ENCODE measurements around the gene KCNK16. TPM values are rescaled to one million over a fixed set of nuclear protein-coding genes. Genes with fewer than 3 reads are reported as not detected.
A peak's percentile ranks its signal among the peaks of the same experiment; 100 is the strongest.

KCNK16 gene
- total RNA-seq, 2 experiments from 2014 or later = not detected

GRCh38 chr6:39350723-39351505, 28.4 kb upstream of the KCNK16 start:
- no peak overlapping the region for H3K27ac Mint-ChIP-seq
- Histone ChIP-seq H3K4me1 (ENCODE audit: insufficient read depth, low read length) (no peaks in the 10 kb centered on the region), H3K36me3 (ENCODE audit: insufficient read depth, low read length) (no peaks in the 10 kb centered on the region), H3K27me3 (ENCODE audit: control insufficient read depth in 1 of 2, insufficient read depth in 2 of 2, low read length in 2 of 2) (no peaks in the 10 kb centered on the region), H3K9me3 (ENCODE audit: control insufficient read depth in 1 of 2, insufficient read depth in 1 of 2, low read length in 2 of 2) (no peaks in the 10 kb centered on the region), H3K4me3 (ENCODE audit: low read length) (no peak overlapping the region), H3K27ac (ENCODE audit: low read depth in 1 of 2, low read length in 2 of 2) (no peak overlapping the region)
- ATAC-seq (ENCODE audit: poor library complexity) (no peak), DNase-seq (no peak)
- CTCF ChIA-PET = no interaction called here
- intact Hi-C loops (cut with DNase I, micrococcal nuclease) = loop anchor here in 1 of 2 experiments (10.0 kb wide), 1 partner anchor 954 kb away; no protein-coding TSS in a partner anchor
- H3K9me3 Mint-ChIP-seq = no peaks in the 10 kb centered on the region
- H3K27me3 Mint-ChIP-seq = peaks cover 5% of the 10 kb centered on the region
- H3K4me3 Mint-ChIP-seq = no peak overlapping the region
- H3K4me1 Mint-ChIP-seq (ENCODE audit: low read depth) = no peaks in the 10 kb centered on the region
- H3K36me3 Mint-ChIP-seq (ENCODE audit: low read depth) = no peaks in the 10 kb centered on the region
- POLR2A ChIA-PET = no interaction called here
- TF ChIP-seq, protein P1, sequence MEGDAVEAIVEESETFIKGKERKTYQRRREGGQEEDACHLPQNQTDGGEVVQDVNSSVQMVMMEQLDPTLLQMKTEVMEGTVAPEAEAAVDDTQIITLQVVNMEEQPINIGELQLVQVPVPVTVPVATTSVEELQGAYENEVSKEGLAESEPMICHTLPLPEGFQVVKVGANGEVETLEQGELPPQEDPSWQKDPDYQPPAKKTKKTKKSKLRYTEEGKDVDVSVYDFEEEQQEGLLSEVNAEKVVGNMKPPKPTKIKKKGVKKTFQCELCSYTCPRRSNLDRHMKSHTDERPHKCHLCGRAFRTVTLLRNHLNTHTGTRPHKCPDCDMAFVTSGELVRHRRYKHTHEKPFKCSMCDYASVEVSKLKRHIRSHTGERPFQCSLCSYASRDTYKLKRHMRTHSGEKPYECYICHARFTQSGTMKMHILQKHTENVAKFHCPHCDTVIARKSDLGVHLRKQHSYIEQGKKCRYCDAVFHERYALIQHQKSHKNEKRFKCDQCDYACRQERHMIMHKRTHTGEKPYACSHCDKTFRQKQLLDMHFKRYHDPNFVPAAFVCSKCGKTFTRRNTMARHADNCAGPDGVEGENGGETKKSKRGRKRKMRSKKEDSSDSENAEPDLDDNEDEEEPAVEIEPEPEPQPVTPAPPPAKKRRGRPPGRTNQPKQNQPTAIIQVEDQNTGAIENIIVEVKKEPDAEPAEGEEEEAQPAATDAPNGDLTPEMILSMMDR (IDR thresholded peaks at IDR 0.05) = no peak

GRCh38 chr6:39348740-39349139, 26.2 kb upstream of the KCNK16 start:
- H3K27ac ChIP-seq (ENCODE audit: low read depth in 1 of 2, low read length in 2 of 2) = no peak overlapping the region
- H3K36me3 ChIP-seq (ENCODE audit: insufficient read depth, low read length) = no peaks in the 10 kb centered on the region
- DNase-seq (no peak), ATAC-seq (ENCODE audit: poor library complexity) (no peak)
- Mint-ChIP-seq H3K4me3 (no peak overlapping the region), H3K27ac (no peak overlapping the region), H3K9me3 (no peaks in the 10 kb centered on the region), H3K36me3 (ENCODE audit: low read depth) (no peaks in the 10 kb centered on the region), H3K4me1 (ENCODE audit: low read depth) (no peaks in the 10 kb centered on the region), H3K27me3 (peaks cover 5% of the 10 kb centered on the region)
- no peaks in the 10 kb centered on the region for H3K27me3 ChIP-seq (ENCODE audit: control insufficient read depth in 1 of 2, insufficient read depth in 2 of 2, low read length in 2 of 2)
- no peaks in the 10 kb centered on the region for H3K4me1 ChIP-seq (ENCODE audit: insufficient read depth, low read length)
- ChIA-PET CTCF (no interaction called here), POLR2A (no interaction called here)
- TF ChIP-seq, protein P1 (IDR thresholded peaks at IDR 0.05) = no peak
- H3K9me3 ChIP-seq (ENCODE audit: control insufficient read depth in 1 of 2, insufficient read depth in 1 of 2, low read length in 2 of 2) = no peaks in the 10 kb centered on the region
- H3K4me3 ChIP-seq (ENCODE audit: low read length) = no peak overlapping the region
- intact Hi-C loops (cut with DNase I, micrococcal nuclease) = loop anchor here (5.0 kb wide), 2 partner anchors 959 to 1679 kb away; no protein-coding TSS in a partner anchor

GRCh38 chr6:39347906-39348585, 25.5 kb upstream of the KCNK16 start:
- intact Hi-C loops (cut with DNase I, micrococcal nuclease) = loop anchor here (5.0 kb wide), 2 partner anchors 959 to 1679 kb away; no protein-coding TSS in a partner anchor
- Mint-ChIP-seq H3K27me3 (peaks cover 5% of the 10 kb centered on the region), H3K27ac (no peak overlapping the region), H3K4me3 (no peak overlapping the region), H3K9me3 (no peaks in the 10 kb centered on the region), H3K4me1 (ENCODE audit: low read depth) (no peaks in the 10 kb centered on the region), H3K36me3 (ENCODE audit: low read depth) (no peaks in the 10 kb centered on the region)
- no peaks in the 10 kb centered on the region for H3K4me1 ChIP-seq (ENCODE audit: insufficient read depth, low read length)
- no peak overlapping the region for H3K4me3 ChIP-seq (ENCODE audit: low read length)
- ATAC-seq (ENCODE audit: poor library complexity) (peak; percentile 37), DNase-seq (peak; percentile 20 to 64 (median 37))
- TF ChIP-seq, protein P1 (IDR thresholded peaks at IDR 0.05) = peak; percentile 84
- POLR2A ChIA-PET = no interaction called here
- H3K36me3 ChIP-seq (ENCODE audit: insufficient read depth, low read length) = no peaks in the 10 kb centered on the region
- H3K27ac ChIP-seq (ENCODE audit: low read depth in 1 of 2, low read length in 2 of 2) = no peak overlapping the region
- H3K27me3 ChIP-seq (ENCODE audit: control insufficient read depth in 1 of 2, insufficient read depth in 2 of 2, low read length in 2 of 2) = no peaks in the 10 kb centered on the region
- H3K9me3 ChIP-seq (ENCODE audit: control insufficient read depth in 1 of 2, insufficient read depth in 1 of 2, low read length in 2 of 2) = no peaks in the 10 kb centered on the region
- CTCF ChIA-PET = no interaction called here

Data from CD4-positive, alpha-beta T cell (primary cell).